OCI-LY3 (cell line): Measurements from ENCODE around the gene TMEM219.

Experiments
- CTCF ChIP-seq: fragments of 200-600, 300-600 bp; sonication (generic); IDR thresholded peaks from 2 replicates; pipeline ENCODE4 v1.5.1; 2014; ENCODE audit warnings: antibody characterized with exemption, low read length, low read depth
- EZH2phosphoT487 ChIP-seq: fragments of 200-600 bp; shearing (Covaris generic); IDR thresholded peaks from 2 replicates; pipeline ENCODE4 v1.6.1; 2018; ENCODE audit warnings: antibody characterized with exemption, mixed run types, low read depth

GRCh38 chr16:30010844-30011713, 49.2 kb downstream of the TMEM219 start, which contains the start of gene DOC2A:
- TF ChIP-seq CTCF (no peak), EZH2phosphoT487 (no peak)
